GM12878 (cell line): Measurements from ENCODE around the gene TMPRSS9.

ENCODE experiments used
- BHLHE40 ChIP-seq, 2 experiments: fragments of 450-650 bp in 1 of 2; IDR thresholded peaks; 2 replicates each; pipeline ENCODE4 v1.6.1; 2011 to 2017; ENCODE audit warnings: low read depth in 2 of 2, borderline replicate concordance in 1 of 2, improper control_type of control experiment in 1 of 2, low read length in 1 of 2, mild to moderate bottlenecking in 1 of 2
- CTCF ChIP-seq, 3 experiments: IDR thresholded peaks in 2 of 3; conservative IDR thresholded peaks in 1 of 3; 2 replicates each; pipeline ENCODE4 v1.5.1; 2011; ENCODE audit warnings: low read depth in 3 of 3, low read length in 3 of 3, mild to moderate bottlenecking in 3 of 3, control low read depth in 2 of 3, moderate library complexity in 2 of 3, inconsistent platforms in 1 of 3, mixed read lengths in 1 of 3; ENCODE audit not compliant: control insufficient read depth in 2 of 3, insufficient read depth in 1 of 3; ENCODE audit errors: extremely low read depth in 1 of 3
- E4F1 ChIP-seq: fragments of 450-650 bp; IDR thresholded peaks from 2 replicates; pipeline ENCODE4 v1.6.1; 2018; ENCODE audit warnings: borderline replicate concordance, mild to moderate bottlenecking; ENCODE audit not compliant: partially characterized antibody
- EZH2 ChIP-seq: IDR thresholded peaks from 2 replicates; pipeline ENCODE4 v1.6.1; 2012; ENCODE audit warnings: low read depth, mild to moderate bottlenecking, control low read depth, inconsistent platforms, low read length, borderline replicate concordance; ENCODE audit not compliant: control insufficient read depth
- LARP7 ChIP-seq: fragments of 450-650 bp; IDR thresholded peaks from 2 replicates; pipeline ENCODE4 v1.6.1; 2017; ENCODE audit warnings: mild to moderate bottlenecking
- NFIC ChIP-seq: IDR thresholded peaks from 2 replicates; pipeline ENCODE4 v1.6.1; 2012; ENCODE audit warnings: low read depth, mild to moderate bottlenecking, inconsistent platforms, low read length, moderate library complexity
- TF ChIP-seq, protein P1 (sequence below): IDR thresholded peaks from 2 replicates; pipeline ENCODE4 v1.6.1; 2011; ENCODE audit warnings: borderline replicate concordance, low read depth, mild to moderate bottlenecking, moderate library complexity, low read length; ENCODE audit not compliant: insufficient read depth, poor library complexity, severe bottlenecking

GRCh38 chr19:2468596-2468995 is 108.5 kb downstream of the TMPRSS9 start:
- TF ChIP-seq CTCF (IDR thresholded peaks at IDR 0.05 in 2 of 3, conservative IDR thresholded peaks at IDR 0.05 in 1 of 3; ENCODE audit: control insufficient read depth in 2 of 3, extremely low read depth in 1 of 3, insufficient read depth in 1 of 3, low read depth in 3 of 3, low read length in 3 of 3) (no peak), NFIC (no peak), E4F1 (no peak), BHLHE40 (IDR thresholded peaks at IDR 0.05; ENCODE audit: borderline replicate concordance in 1 of 2, low read depth in 2 of 2, low read length in 1 of 2) (no peak), EZH2 (no peak), LARP7 (no peak)
- TF ChIP-seq, protein P1, sequence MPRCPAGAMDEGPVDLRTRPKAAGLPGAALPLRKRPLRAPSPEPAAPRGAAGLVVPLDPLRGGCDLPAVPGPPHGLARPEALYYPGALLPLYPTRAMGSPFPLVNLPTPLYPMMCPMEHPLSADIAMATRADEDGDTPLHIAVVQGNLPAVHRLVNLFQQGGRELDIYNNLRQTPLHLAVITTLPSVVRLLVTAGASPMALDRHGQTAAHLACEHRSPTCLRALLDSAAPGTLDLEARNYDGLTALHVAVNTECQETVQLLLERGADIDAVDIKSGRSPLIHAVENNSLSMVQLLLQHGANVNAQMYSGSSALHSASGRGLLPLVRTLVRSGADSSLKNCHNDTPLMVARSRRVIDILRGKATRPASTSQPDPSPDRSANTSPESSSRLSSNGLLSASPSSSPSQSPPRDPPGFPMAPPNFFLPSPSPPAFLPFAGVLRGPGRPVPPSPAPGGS = no peak
